AG04449 (cell line): ENCODE measurements around the gene RFX4.

Experiments used
- CTCF ChIA-PET: fragments of 350-600 bp; formaldehyde crosslinking; extraction: SDS; loops from one replicate; lab custom pipeline; 2021; ENCODE audit warnings: antibody characterized with exemption; lab: Yijun Ruan, JAX
- POLR2A ChIA-PET: fragments of 400-600, 350-600 bp; formaldehyde crosslinking; extraction: SDS; loops from one replicate; lab custom pipeline; 2020; ENCODE audit warnings: antibody characterized with exemption, inconsistent platforms; lab: Yijun Ruan, JAX
- DNase-seq: peaks from one replicate; pipeline ENCODE4 v3.0.0-alpha.2; 2010; ENCODE audit warnings: low read depth, low spot score
- H3K4me3 ChIP-seq: 2 replicates; pipeline ENCODE4 v1.5.1; 2011; ENCODE audit warnings: low read depth, mild to moderate bottlenecking, control low read depth, low read length
- CTCF ChIP-seq: IDR thresholded peaks from one replicate; pipeline ENCODE4 v1.5.1; 2011; ENCODE audit warnings: mild to moderate bottlenecking, moderate library complexity, low read length, control low read depth, inconsistent platforms; ENCODE audit not compliant: insufficient read depth; ENCODE audit errors: missing control alignments

Gene RFX4

DNA sequence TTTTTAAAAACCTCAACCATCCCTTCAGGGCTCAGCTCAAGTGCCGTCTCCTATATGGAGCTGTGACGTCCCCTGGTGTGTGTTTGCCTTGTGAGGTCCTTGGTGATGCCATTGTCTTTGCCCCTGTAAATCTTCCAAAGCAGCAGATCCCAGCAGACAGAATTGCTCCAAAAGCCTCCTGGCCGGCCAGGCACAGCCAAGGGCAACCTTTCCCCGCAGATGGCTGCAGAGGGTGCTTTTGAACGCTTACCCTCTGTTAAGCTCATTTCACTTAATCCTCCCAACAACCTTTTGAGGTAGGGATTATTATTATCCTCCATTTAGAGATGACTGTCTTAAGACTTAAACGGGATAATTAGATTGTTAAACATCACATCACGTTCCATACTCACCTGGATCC, 51.4 kb downstream of the RFX4 start:
- no peak overlapping the region for H3K4me3 ChIP-seq
- TF ChIP-seq CTCF, result no peak
- no peak for DNase-seq
- POLR2A ChIA-PET, result no interaction called here
- CTCF ChIA-PET, result no interaction called here

DNA sequence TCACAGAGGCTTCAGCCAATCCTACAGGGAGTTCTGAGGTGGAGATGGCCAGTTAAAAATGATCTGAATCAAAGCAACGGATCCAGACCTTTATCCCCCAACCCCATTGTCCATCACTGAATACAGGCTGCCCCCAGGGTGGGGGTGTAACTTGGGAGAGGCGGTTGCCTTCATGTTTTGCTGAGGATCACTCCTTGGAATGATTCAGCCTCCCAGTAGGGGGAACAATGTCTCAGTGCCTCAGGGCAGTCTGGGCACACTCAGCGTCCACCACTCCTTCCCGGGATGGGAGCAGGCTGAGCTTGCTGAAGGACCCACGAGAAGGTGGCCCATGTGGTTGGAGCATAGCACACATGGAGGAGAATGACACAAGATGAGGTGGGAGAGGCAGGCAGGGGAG, 60.2 kb downstream of the RFX4 start:
- no peak for TF ChIP-seq CTCF
- ChIA-PET CTCF (no interaction called here), POLR2A (no interaction called here)
- no peak overlapping the region for H3K4me3 ChIP-seq
- DNase-seq, result no peak

DNA sequence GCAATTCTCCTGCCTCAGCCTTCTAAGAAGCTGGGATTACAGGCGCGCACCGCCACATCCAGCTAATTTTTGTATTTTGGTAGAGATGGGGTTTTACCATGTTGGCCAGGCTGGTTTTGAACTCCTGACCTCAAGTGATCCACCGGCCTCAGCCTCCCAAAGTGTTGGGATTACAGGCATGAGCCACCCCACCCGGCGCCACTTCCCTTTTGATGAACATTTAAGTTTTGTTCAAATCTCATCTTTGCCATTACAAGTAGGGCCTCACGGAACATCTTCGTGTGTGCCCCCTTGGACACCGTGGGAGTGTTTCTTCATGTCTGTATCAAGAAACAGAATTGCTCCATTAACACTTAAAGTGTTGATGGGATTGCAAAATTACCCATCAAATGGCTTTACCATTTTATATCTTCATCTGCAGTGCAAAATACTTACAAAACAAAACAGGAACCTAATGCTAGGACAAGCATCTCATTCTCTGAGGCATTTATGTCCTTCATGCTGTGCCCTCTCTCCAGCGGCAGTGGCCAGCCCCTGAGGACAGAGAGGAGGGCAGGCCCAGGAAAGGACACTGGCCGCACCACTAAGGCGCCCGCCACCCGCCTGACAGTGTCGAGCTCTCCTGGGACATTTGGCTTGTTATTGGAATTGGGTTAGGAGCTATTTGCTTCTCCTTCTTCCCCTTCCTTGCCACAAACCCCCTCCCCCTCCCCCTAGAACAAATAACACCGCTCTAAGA, 61.7 kb downstream of the RFX4 start:
- POLR2A ChIA-PET, result no interaction called here

GRCh38 chr12:106645074-106645421, 62.2 kb downstream of the RFX4 start:
- no peak overlapping the region for H3K4me3 ChIP-seq
- ChIA-PET POLR2A (no interaction called here), CTCF (no interaction called here)
- no peak for DNase-seq
- no peak for TF ChIP-seq CTCF

More for the DNA sequence above, 61.7 kb downstream of the RFX4 start:
- DNase-seq, result no peak
- no peak overlapping the region for H3K4me3 ChIP-seq
- CTCF ChIA-PET, result no interaction called here
- TF ChIP-seq CTCF, result no peak

GRCh38 chr12:106645465-106646330, 62.9 kb downstream of the RFX4 start:
- H3K4me3 ChIP-seq, result no peak overlapping the region
- TF ChIP-seq CTCF, result no peak
- DNase-seq, result no peak
- CTCF ChIA-PET, result no interaction called here
- POLR2A ChIA-PET, result no interaction called here

DNA sequence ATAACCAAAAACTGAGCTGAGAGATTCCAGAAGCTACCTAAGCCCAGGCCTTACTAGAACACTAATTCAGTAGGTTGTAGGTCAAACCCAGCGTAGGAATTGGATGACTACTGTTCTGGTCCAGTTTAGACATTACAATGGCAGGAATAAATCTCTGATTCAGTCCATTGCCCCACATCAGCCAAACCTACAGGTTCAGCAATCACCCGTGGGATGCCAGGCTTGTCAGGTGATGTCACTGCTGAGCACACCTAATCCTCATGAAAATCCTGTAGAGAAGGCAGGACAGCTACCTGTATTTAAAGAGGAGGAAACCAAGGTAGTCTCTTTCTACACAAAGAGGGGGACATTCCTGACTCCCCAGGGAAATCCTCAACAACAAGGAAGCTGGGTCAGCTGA, 63.7 kb downstream of the RFX4 start:
- no peak overlapping the region for H3K4me3 ChIP-seq
- DNase-seq, result no peak
- POLR2A ChIA-PET, result no interaction called here
- TF ChIP-seq CTCF, result no peak
- CTCF ChIA-PET, result no interaction called here
